Activated CD8-positive, alpha-beta memory T cell treated with anti-CD3 and anti-CD28 coated beads for 1 hour (primary cell): Measurements from ENCODE around the gene SDSL.

Experiments
- DNase-seq, 2 donors: peaks; one replicate each; pipeline ENCODE4 v3.0.0-alpha.2; 2020; ENCODE audit warnings: low read depth in 1 of 2; ENCODE audit errors: extremely low read depth in 1 of 2

Gene SDSL

GRCh38 chr12:113396200-113396599 is 26.0 kb upstream of the SDSL start:
- no peak for DNase-seq

- no peak for DNase-seq
These were observed 25.2 kb upstream of the SDSL start for GRCh38 chr12:113396828-113397496.

- no peak for DNase-seq
These were observed 24.5 kb upstream of the SDSL start for GRCh38 chr12:113397497-113398197.

- no peak for DNase-seq
These were observed 23.6 kb upstream of the SDSL start for GRCh38 chr12:113398346-113399290.

- DNase-seq: no peak
These were observed 22.7 kb upstream of the SDSL start for GRCh38 chr12:113399490-113399889.

- DNase-seq: no peak
These were observed 21.8 kb upstream of the SDSL start for GRCh38 chr12:113400362-113400761.

- DNase-seq: no peak
These were observed 20.8 kb upstream of the SDSL start for GRCh38 chr12:113401066-113402000.

- no peak for DNase-seq
These were observed 19.5 kb upstream of the SDSL start for GRCh38 chr12:113402586-113403260.

GRCh38 chr12:113403435-113404415 is 18.5 kb upstream of the SDSL start, which contains the start of gene SDS:
SDS (minus strand) TSS chr12:113403887; CDS start chr12:113399708, 4,179 bp downstream.
- no peak for DNase-seq

GRCh38 chr12:113405694-113406093 is 16.5 kb upstream of the SDSL start:
- no peak for DNase-seq

GRCh38 chr12:113407931-113408600 is 14.1 kb upstream of the SDSL start:
- DNase-seq: no peak

- DNase-seq: no peak
These were observed 13.4 kb upstream of the SDSL start for GRCh38 chr12:113408756-113409298.

- no peak for DNase-seq
These were observed 12.6 kb upstream of the SDSL start for GRCh38 chr12:113409462-113410124.

GRCh38 chr12:113413488-113413939 is 8.7 kb upstream of the SDSL start:
- DNase-seq: no peak

GRCh38 chr12:113414519-113415038 is 7.6 kb upstream of the SDSL start:
- DNase-seq: no peak

GRCh38 chr12:113416091-113416754 is 6.0 kb upstream of the SDSL start:
- DNase-seq: no peak
